Measurements from ENCODE around the gene PFDN2. TPM values are rescaled to one million over a fixed set of nuclear protein-coding genes. Genes with fewer than 3 reads are reported as not detected.

Gene PFDN2
- total and polyA plus RNA-seq, 2 of the 8 experiments (the other 6 are each of a cell fraction or from before 2014, with no cell fraction given), result 66.2 to 71.2 TPM

DNA sequence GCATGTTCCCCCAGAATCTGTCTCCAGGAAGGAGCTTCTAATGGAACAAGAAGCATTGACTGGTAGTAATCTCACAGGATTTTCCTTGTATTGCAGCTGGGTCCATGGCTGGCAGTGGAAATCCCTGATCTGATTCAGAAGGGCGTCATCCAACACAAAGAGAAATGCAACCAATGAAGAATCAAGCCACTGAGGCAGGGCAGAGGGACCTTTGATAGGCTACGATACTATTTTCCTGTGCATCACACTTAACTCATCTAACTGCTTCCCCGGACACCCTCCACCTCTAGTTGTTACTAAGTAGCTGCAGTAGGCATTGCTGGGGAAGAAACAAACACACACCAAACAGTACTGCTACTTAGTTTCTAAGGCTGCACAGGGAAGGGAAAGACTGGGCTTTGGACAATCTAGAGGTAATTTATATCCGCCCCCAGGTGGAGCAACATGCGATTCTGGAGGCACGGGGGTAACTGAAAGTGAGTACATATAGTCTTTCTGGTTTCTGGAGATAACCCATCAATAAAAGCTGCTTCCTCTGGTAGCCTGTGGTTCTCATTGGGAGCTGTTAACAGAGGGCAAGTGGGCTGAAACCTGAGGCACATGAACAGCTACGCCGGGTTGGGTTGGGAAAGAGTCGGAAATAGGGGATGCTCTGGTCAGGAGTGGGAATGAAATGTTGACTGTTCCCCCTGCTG lies 40.6 kb upstream of the PFDN2 start (continued):
- TF ChIP-seq RAD21 (IDR thresholded peaks at IDR 0.05 in 1 of 2, conservative IDR thresholded peaks at IDR 0.05 in 1 of 2; ENCODE audit: low read depth in 2 of 2, low read length in 2 of 2), result no peak
- no peak for TF ChIP-seq SRF (IDR thresholded peaks at IDR 0.05; ENCODE audit: low read depth, low read length)

Measured in H1 (cell line).